AML-193 (cell line): Measurements from ENCODE around the gene SH2D4B.
A peak's percentile ranks its signal among the peaks of the same experiment; 100 is the strongest.

ENCODE experiments used
- DNase-seq, 2 experiments: peaks; one replicate each; lab custom pipeline; 2025; lab: John Stamatoyannopoulos, UW

SH2D4B gene

GRCh38 chr10:80537736-80538480 lies at the start of gene SH2D4B:
Gene SH2D4B, plus strand, starts transcription at chr10:80537902. Its CDS starts 430 bp downstream, at chr10:80538332.
- DNase-seq = no peak

GRCh38 chr10:80488539-80489066 lies 49.1 kb upstream of the SH2D4B start:
- DNase-seq = no peak

GRCh38 chr10:80489371-80490112 lies 48.2 kb upstream of the SH2D4B start:
- no peak for DNase-seq

- DNase-seq = peak; percentile 94
These were observed 46.2 kb upstream of the SH2D4B start for GRCh38 chr10:80491251-80492102.

- DNase-seq = no peak
These were observed 44.7 kb upstream of the SH2D4B start for GRCh38 chr10:80492848-80493521.

GRCh38 chr10:80493522-80494051 lies 44.1 kb upstream of the SH2D4B start:
- DNase-seq = peak in 1 of 2 experiments; percentile 15

- no peak for DNase-seq
These were observed 41.0 kb upstream of the SH2D4B start for GRCh38 chr10:80496555-80497172.

- DNase-seq = no peak
These were observed 40.3 kb upstream of the SH2D4B start for GRCh38 chr10:80497187-80498077.

GRCh38 chr10:80498078-80498832 lies 39.4 kb upstream of the SH2D4B start:
- no peak for DNase-seq

- peak; percentile 94 for DNase-seq
These were observed 38.6 kb upstream of the SH2D4B start for GRCh38 chr10:80498833-80499741.

- no peak for DNase-seq
These were observed 36.9 kb upstream of the SH2D4B start for GRCh38 chr10:80500572-80501380.

- DNase-seq = no peak
These were observed 36.3 kb upstream of the SH2D4B start for GRCh38 chr10:80501381-80501912.

- DNase-seq = no peak
These were observed 35.7 kb upstream of the SH2D4B start for GRCh38 chr10:80501913-80502521.

- no peak for DNase-seq
These were observed 34.8 kb upstream of the SH2D4B start for GRCh38 chr10:80502621-80503583.

- no peak for DNase-seq
These were observed 34.0 kb upstream of the SH2D4B start for GRCh38 chr10:80503584-80504157.
